ENCODE measurements around the gene KIF9. TPM values are rescaled to one million over a fixed set of nuclear protein-coding genes. Genes with fewer than 3 reads are reported as not detected.
"Not testable (repeated sequence)": the region's sequence is repeated elsewhere in the genome, so short reads cannot be mapped to it uniquely, and the experiment has no call there.

KIF9 gene
- total RNA-seq, 1 experiment from 2014 or later = 11.2 TPM

GRCh38 chr3:47202542-47202941, 80.1 kb downstream of the KIF9 start:
- Histone ChIP-seq H3K27me3 (ENCODE audit: control insufficient read depth, insufficient read depth, low read length) (no peaks in the 10 kb centered on the region), H3K36me3 (replicated peaks; ENCODE audit: control insufficient read depth, insufficient read depth, low read length) (no peaks in the 10 kb centered on the region), H3K4me3 (ENCODE audit: insufficient read depth, low read depth, low read length) (no peak overlapping the region)
- DNase-seq = no peak

- DNase-seq = no peak
- no peaks in the 10 kb centered on the region for H3K27me3 ChIP-seq (ENCODE audit: control insufficient read depth, insufficient read depth, low read length)
- H3K4me3 ChIP-seq (ENCODE audit: insufficient read depth, low read depth, low read length) = no peak overlapping the region
- H3K36me3 ChIP-seq (replicated peaks; ENCODE audit: control insufficient read depth, insufficient read depth, low read length) = no peaks in the 10 kb centered on the region; the same call in 1 of the 2 replicates
Observed at GRCh38 chr3:47197287-47197686, 85.3 kb downstream of the KIF9 start.

GRCh38 chr3:47194994-47195393, 87.6 kb downstream of the KIF9 start:
- Histone ChIP-seq H3K27me3 (ENCODE audit: control insufficient read depth, insufficient read depth, low read length) (no peaks in the 10 kb centered on the region), H3K4me3 (ENCODE audit: insufficient read depth, low read depth, low read length) (no peak overlapping the region), H3K36me3 (replicated peaks; ENCODE audit: control insufficient read depth, insufficient read depth, low read length) (no peaks in the 10 kb centered on the region; the same call in 1 of the 2 replicates)
- no peak for DNase-seq

GRCh38 chr3:47193871-47194859, 88.4 kb downstream of the KIF9 start:
- Histone ChIP-seq H3K36me3 (replicated peaks; ENCODE audit: control insufficient read depth, insufficient read depth, low read length) (no peaks in the 10 kb centered on the region; the same call in 1 of the 2 replicates), H3K4me3 (ENCODE audit: insufficient read depth, low read depth, low read length) (no peak overlapping the region), H3K27me3 (ENCODE audit: control insufficient read depth, insufficient read depth, low read length) (no peaks in the 10 kb centered on the region)
- DNase-seq = no peak

GRCh38 chr3:47186285-47186684, 96.3 kb downstream of the KIF9 start:
- no peak for DNase-seq
- Histone ChIP-seq H3K27me3 (ENCODE audit: control insufficient read depth, insufficient read depth, low read length) (no peaks in the 10 kb centered on the region), H3K4me3 (ENCODE audit: insufficient read depth, low read depth, low read length) (no peak overlapping the region), H3K36me3 (replicated peaks; ENCODE audit: control insufficient read depth, insufficient read depth, low read length) (no peaks in the 10 kb centered on the region)

GRCh38 chr3:47181685-47182084, 100.9 kb downstream of the KIF9 start:
- H3K27me3 ChIP-seq (ENCODE audit: control insufficient read depth, insufficient read depth, low read length); H3K4me3 ChIP-seq (ENCODE audit: insufficient read depth, low read depth, low read length); DNase-seq; H3K36me3 ChIP-seq (replicated peaks; ENCODE audit: control insufficient read depth, insufficient read depth, low read length): not testable (repeated sequence)

GRCh38 chr3:47180011-47180410, 102.6 kb downstream of the KIF9 start:
- DNase-seq; H3K4me3 ChIP-seq (ENCODE audit: insufficient read depth, low read depth, low read length); H3K27me3 ChIP-seq (ENCODE audit: control insufficient read depth, insufficient read depth, low read length); H3K36me3 ChIP-seq (replicated peaks; ENCODE audit: control insufficient read depth, insufficient read depth, low read length): not testable (repeated sequence)

Other genes with a start within 250 kb of the KIF9 start
- 15.4 and 23.1 TPM in 2 replicates for gene SETD2, start 118.7 kb downstream of the KIF9 start, total RNA-seq (2014; rRNA removed; shearing (Covaris generic))
- gene KLHL18, start 145 bp upstream of the KIF9 start, total RNA-seq (2014; rRNA removed; shearing (Covaris generic)) = 14.1 and 16.1 TPM in 2 replicates
- gene PTPN23, start 98.2 kb upstream of the KIF9 start, total RNA-seq (2014; rRNA removed; shearing (Covaris generic)) = 18.7 and 21.7 TPM in 2 replicates
- gene SCAP, start 193.1 kb upstream of the KIF9 start, total RNA-seq (2014; rRNA removed; shearing (Covaris generic)) = 104 and 112 TPM in 2 replicates
- 63.5 and 77.6 TPM in 2 replicates for gene ELP6, start 230.9 kb upstream of the KIF9 start, total RNA-seq (2014; rRNA removed; shearing (Covaris generic))